ACC112 (cell line): ENCODE measurements around the gene TMEM151B.

Experiments used
- H2AFZ ChIP-seq: fragments of 200-600 bp; sonication (generic); one replicate; pipeline ENCODE4 v1.6.0; 2017; ENCODE audit warnings: antibody characterized with exemption, low read length; ENCODE audit not compliant: unreplicated experiment
- H3K27ac ChIP-seq: fragments of 200-600 bp; sonication (generic); 2 replicates; pipeline ENCODE4 v1.5.1; 2014; ENCODE audit warnings: low read depth, mild to moderate bottlenecking, antibody characterized with exemption, low read length, moderate library complexity
- H3K27me3 ChIP-seq: fragments of 200-600 bp; sonication (generic); 2 replicates; pipeline ENCODE4 v1.6.1; 2014; ENCODE audit warnings: mild to moderate bottlenecking, antibody characterized with exemption, low read length, moderate library complexity, mixed read lengths; ENCODE audit not compliant: insufficient read depth
- H3K36me3 ChIP-seq: fragments of 200-600 bp; sonication (generic); 2 replicates; pipeline ENCODE4 v1.6.1; 2016; ENCODE audit warnings: mild to moderate bottlenecking, antibody characterized with exemption, low read length, moderate library complexity, mixed read lengths; ENCODE audit not compliant: insufficient read depth
- H3K4me1 ChIP-seq: fragments of 200-600 bp; sonication (generic); one replicate; pipeline ENCODE4 v1.6.1; 2016; ENCODE audit warnings: low read length, mixed read lengths; ENCODE audit not compliant: insufficient read depth, unreplicated experiment, control insufficient read depth
- H3K4me3 ChIP-seq: fragments of 200-600 bp; sonication (generic); 2 replicates; pipeline ENCODE4 v1.5.1; 2014; ENCODE audit warnings: mild to moderate bottlenecking, low read depth, low read length
- H3K79me2 ChIP-seq: fragments of 200-600 bp; sonication (generic); one replicate; pipeline ENCODE4 v1.6.0; 2016; ENCODE audit warnings: low read length; ENCODE audit not compliant: control insufficient read depth, unreplicated experiment, insufficient read depth

TMEM151B gene

GRCh38 chr6:44260451-44261297, 9.6 kb upstream of the TMEM151B start:
- Histone ChIP-seq H2AFZ (no peak overlapping the region), H3K36me3 (no peaks in the 10 kb centered on the region), H3K4me3 (no peak overlapping the region), H3K27me3 (no peaks in the 10 kb centered on the region), H3K27ac (no peak overlapping the region), H3K4me1 (peaks cover 21% of the 10 kb centered on the region), H3K79me2 (peaks cover 24% of the 10 kb centered on the region)

DNA sequence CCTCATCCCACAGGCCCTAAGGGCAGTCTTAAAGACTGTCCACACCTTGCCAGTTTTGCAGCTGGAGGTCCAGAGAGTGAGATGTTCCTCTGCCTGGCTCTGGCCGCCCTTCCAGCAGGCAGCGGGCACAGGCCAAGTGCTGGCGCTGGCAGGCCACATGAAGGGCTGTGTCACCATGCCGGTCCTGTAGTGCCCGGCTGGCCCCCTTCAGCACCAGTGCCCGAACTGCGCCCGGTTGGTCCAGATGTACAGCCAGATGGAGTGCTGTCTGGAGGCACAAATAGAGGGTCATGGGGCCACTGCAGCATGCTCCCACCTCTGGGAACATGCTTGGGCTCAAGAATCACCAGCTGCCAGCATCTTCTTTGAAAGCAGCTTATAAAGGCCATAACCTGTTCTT, 8.7 kb upstream of the TMEM151B start:
- peaks cover 15% of the 10 kb centered on the region for H3K79me2 ChIP-seq
- H2AFZ ChIP-seq = no peak overlapping the region
- peaks cover 16% of the 10 kb centered on the region for H3K4me1 ChIP-seq
- H3K27me3 ChIP-seq = no peaks in the 10 kb centered on the region
- no peak overlapping the region for H3K4me3 ChIP-seq
- no peak overlapping the region for H3K27ac ChIP-seq
- H3K36me3 ChIP-seq = no peaks in the 10 kb centered on the region

DNA sequence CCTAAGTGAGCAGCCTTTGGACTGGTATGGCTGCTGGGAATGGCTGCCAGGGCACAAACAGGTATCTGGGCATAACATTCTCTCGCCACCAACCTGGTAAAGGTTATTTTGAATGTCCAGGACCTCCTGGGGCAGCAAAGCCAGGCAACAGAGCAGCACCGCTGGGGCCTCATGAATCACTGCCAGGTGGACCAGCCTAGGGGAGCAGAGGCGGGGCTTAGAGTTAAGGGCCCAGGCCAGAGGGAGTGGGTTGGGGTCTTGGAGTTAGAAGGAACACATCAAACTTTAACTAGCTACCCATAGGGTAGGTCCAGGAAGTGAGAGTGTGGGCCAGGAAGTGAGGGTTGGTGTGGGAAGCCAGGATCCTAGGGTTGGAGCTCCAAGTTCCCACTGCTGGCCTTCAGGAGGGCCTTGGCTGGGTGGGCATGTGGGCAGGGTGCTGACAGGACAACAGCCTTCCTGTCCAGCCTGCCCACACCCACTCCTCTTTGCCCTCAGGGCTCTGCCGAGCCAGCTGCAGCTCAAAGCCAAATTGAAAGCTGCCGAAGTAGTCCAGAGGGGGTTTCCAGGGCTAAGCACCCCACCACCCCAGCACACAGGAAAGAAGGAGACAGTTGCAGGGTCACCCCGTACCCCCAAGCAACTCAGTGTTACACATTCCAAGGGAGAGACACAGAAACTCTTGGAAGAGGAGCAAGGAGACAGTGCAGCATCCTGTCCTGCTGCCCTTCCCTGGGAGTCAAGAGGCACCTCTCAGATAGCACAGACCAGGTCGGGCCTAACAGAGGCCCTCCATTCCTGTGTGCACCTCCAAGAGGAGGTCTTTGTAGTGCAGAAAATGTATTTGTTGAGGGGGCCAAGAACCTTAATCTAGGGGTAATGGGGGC, 7.5 kb upstream of the TMEM151B start:
- Histone ChIP-seq H3K27me3 (no peaks in the 10 kb centered on the region), H3K4me1 (peaks cover 14% of the 10 kb centered on the region), H3K27ac (no peak overlapping the region), H3K36me3 (no peaks in the 10 kb centered on the region), H3K79me2 (peaks cover 12% of the 10 kb centered on the region), H3K4me3 (peak overlapping the region; percentile 82), H2AFZ (no peak overlapping the region)

DNA sequence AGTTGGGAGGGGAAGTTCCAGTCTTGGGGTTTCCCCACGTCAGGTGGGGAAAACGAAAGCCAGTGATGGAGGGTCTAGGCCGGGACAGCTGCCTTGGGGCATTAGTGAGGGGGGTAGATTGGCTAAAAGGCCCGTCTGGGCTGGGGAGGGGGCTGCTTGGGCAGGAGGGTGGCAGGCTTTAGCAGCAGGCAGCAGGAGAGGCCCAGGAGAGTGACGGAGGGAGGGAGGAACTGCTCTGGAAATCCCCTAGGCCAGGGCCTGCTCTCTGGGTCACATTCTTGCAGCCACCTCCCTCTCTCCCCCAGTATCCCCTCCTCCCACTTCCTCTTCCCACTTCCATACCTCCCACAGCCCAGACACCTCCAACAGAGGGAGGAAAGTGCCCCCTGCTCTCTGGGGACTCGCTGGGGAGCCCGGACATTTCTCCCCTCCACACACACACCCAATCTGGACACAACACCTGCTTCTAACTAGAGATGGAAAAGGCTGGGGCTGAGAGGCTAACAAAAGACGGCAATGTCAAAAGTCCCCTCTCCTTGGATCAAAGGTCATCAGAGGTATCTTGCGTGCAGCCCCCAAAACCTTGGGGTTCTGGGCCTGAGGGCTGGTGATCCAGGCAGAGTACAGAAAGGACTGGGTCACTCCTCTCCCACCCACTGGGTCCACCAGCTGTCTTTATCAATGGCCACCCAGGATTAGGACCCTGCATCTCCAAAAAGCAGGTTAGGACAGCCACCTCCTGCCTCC, 6.7 kb upstream of the TMEM151B start:
- H3K4me3 ChIP-seq = peak overlapping the region; percentile 82
- H3K27me3 ChIP-seq = peaks cover 4% of the 10 kb centered on the region; the same call in 1 of the 2 replicates
- H3K27ac ChIP-seq = no peak overlapping the region
- H3K79me2 ChIP-seq = peaks cover 12% of the 10 kb centered on the region
- no peaks in the 10 kb centered on the region for H3K36me3 ChIP-seq
- no peak overlapping the region for H2AFZ ChIP-seq
- H3K4me1 ChIP-seq = peaks cover 11% of the 10 kb centered on the region

DNA sequence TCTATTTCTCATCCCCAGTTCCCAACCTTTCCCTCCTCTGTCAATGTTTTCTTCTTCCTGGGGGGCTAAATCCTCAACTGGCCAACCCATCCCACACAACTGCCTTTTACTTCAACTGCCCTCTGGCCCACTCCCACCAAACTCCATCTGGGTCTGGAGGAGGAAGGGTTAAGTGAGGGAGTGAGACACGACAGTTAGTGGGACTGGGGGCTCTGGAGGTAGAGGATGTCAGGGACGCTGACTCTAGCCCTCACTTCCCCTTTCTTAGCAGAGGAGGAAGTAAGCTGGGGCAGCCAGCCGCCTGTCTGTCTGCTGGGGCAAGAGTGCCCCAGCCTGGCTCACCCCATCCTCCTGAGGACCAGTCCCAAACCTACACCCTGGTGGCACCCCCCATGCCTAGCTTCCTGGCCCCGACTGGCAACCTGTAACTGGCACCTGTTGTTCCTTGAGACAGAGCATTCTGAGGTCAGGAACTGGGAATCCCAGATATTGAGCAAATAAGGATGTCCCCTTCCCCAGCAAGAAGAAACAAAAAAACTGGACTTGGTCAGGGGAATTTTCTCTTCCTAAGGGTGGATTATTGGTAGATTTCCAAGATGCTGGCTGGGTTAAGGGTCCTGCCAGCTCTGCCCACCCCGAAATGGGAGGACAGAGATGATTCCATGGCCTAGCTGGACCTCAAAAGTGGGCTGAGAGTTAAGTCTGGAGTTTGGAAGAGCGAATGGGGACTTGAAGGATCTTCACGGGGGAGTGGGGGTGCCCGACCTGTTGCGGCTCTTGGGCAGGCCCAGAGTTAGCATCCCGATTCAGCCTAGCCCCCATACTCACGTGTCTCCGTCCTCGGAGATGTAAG, 5.9 kb upstream of the TMEM151B start:
- H3K27ac ChIP-seq = peak overlapping the region; percentile 43; the same call in 1 of the 2 replicates
- peak overlapping the region; percentile 82 for H3K4me3 ChIP-seq
- H3K27me3 ChIP-seq = peaks cover 13% of the 10 kb centered on the region
- peaks cover 11% of the 10 kb centered on the region for H3K4me1 ChIP-seq
- H3K36me3 ChIP-seq = no peaks in the 10 kb centered on the region
- no peak overlapping the region for H2AFZ ChIP-seq
- peaks cover 12% of the 10 kb centered on the region for H3K79me2 ChIP-seq

GRCh38 chr6:44265007-44265721, 5.1 kb upstream of the TMEM151B start, which contains the start of gene NFKBIE:
Gene NFKBIE (minus strand): TSS chr6:44265551. CDS start chr6:44265346, 205 bp downstream.
- H3K27me3 ChIP-seq = peaks cover 21% of the 10 kb centered on the region
- peak within 1 kb of the TSS; percentile 82 for H3K4me3 ChIP-seq
- no peak within 1 kb of the TSS for H2AFZ ChIP-seq
- peaks cover 11% of the 10 kb centered on the region for H3K4me1 ChIP-seq
- peaks cover 12% of the 10 kb centered on the region for H3K79me2 ChIP-seq
- H3K27ac ChIP-seq = peak within 1 kb of the TSS; percentile 43; the same call in 1 of the 2 replicates
- no peaks in the 10 kb centered on the region for H3K36me3 ChIP-seq

DNA sequence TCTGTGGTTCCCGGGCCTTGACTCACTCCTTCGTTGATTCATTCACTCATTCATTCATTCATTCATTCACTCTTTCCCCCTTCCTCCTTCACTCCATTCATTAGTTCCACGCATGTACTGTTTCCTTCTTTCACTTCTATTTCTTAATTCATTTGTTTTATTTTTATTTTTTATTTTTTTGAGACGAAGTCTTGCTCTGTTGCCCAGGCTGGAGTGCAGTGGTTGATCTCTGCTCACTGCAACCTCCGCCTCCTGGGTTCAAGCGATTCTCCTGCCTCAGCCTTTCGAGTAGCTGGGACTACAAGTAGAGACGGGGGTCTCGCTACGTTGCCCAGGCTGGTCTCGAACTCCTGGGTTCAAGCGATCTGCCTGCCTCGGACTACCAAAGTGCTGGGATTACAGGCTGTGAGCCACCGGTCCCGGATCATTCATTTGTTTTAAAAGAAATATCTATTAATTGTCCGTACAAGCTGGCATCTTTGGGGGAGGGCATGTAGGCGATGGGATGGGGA, 4.5 kb upstream of the TMEM151B start:
- H3K36me3 ChIP-seq = no peaks in the 10 kb centered on the region
- peaks cover 11% of the 10 kb centered on the region for H3K4me1 ChIP-seq
- no peak overlapping the region for H3K27ac ChIP-seq
- H2AFZ ChIP-seq = no peak overlapping the region
- H3K4me3 ChIP-seq = no peak overlapping the region; the same call in 1 of the 2 replicates
- H3K79me2 ChIP-seq = peaks cover 12% of the 10 kb centered on the region
- H3K27me3 ChIP-seq = peaks cover 21% of the 10 kb centered on the region

- no peaks in the 10 kb centered on the region for H3K36me3 ChIP-seq
- H3K4me3 ChIP-seq = no peak overlapping the region
- H3K27me3 ChIP-seq = peaks cover 26% of the 10 kb centered on the region
- no peak overlapping the region for H3K27ac ChIP-seq
- peaks cover 12% of the 10 kb centered on the region for H3K79me2 ChIP-seq
- H2AFZ ChIP-seq = no peak overlapping the region
- H3K4me1 ChIP-seq = peaks cover 11% of the 10 kb centered on the region
These were observed 3.9 kb upstream of the TMEM151B start for GRCh38 chr6:44266347-44266746.

GRCh38 chr6:44267252-44267651, 3.0 kb upstream of the TMEM151B start:
- H3K4me1 ChIP-seq = peaks cover 9% of the 10 kb centered on the region
- no peak overlapping the region for H2AFZ ChIP-seq
- H3K27me3 ChIP-seq = peaks cover 35% of the 10 kb centered on the region

More at GRCh38 chr6:44267252-44267651, 3.0 kb upstream of the TMEM151B start:
- H3K27ac ChIP-seq = no peak overlapping the region
- H3K36me3 ChIP-seq = no peaks in the 10 kb centered on the region
- no peak overlapping the region for H3K4me3 ChIP-seq
- H3K79me2 ChIP-seq = peaks cover 12% of the 10 kb centered on the region
